H1 (cell line): ENCODE results near the gene HS6ST1. TPM values are rescaled to one million over a fixed set of nuclear protein-coding genes. Genes with fewer than 3 reads are reported as not detected.
A peak's percentile ranks its signal among the peaks of the same experiment; 100 is the strongest.

ENCODE experiments used
- EP300 ChIP-seq, 2 experiments: IDR thresholded peaks; 1 replicate in 1 of 2; 2 replicates in 1 of 2; pipeline ENCODE4 v1.6.1; 2011 to 2012; ENCODE audit warnings: low read depth in 2 of 2, low read length in 2 of 2, mild to moderate bottlenecking in 2 of 2, borderline replicate concordance in 1 of 2, inconsistent platforms in 1 of 2, moderate library complexity in 1 of 2
- POLR2AphosphoS5 ChIP-seq: IDR thresholded peaks from 2 replicates; pipeline ENCODE4 v1.6.1; 2011; ENCODE audit warnings: low read depth, low read length
- SAP30 ChIP-seq: fragments of 300-600 bp; sonication (generic); IDR thresholded peaks from 2 replicates; pipeline ENCODE4 v1.7.1; 2012; ENCODE audit warnings: low read length, moderate library complexity, mild to moderate bottlenecking, inconsistent platforms; ENCODE audit not compliant: insufficient read depth, insufficient replicate concordance
- polyA plus RNA-seq, 7 experiments: library from polyadenylated mRNA; depleted of rRNA in 3 of 7; stranded (reverse) in 5 of 7; unstranded in 2 of 7; fragments of >200 nt in 5 of 7; fragments of 200-250 nt in 2 of 7; gene quantifications; 1 replicate in 5 of 7; 2 replicates in 1 of 7; 4 replicates in 1 of 7; pipeline versions ENCODE4 v1.2.1 to v1.2.3, GENCODE V29; 2011 to 2013; ENCODE audit warnings: missing spikeins in 2 of 7, mixed read lengths in 2 of 7
- total RNA-seq: library from RNA; stranded (reverse); fragmentation: NEBNext Ultra II Directional; extraction: Animal tissue kit (Norgen Biotek cat#: 25700); gene quantifications from 2 replicates; pipeline ENCODE4 v1.2.1, GENCODE V29; 2021

Gene HS6ST1
- total and polyA plus RNA-seq, 2 of the 8 experiments (the other 6 are each of a cell fraction or from before 2014, with no cell fraction given) = 37.4 to 74.6 TPM

GRCh38 chr2:128317181-128317898 lies 1.3 kb downstream of the HS6ST1 start (continued):
- TF ChIP-seq EP300 (IDR thresholded peaks at IDR 0.05; ENCODE audit: borderline replicate concordance in 1 of 2, low read depth in 2 of 2, low read length in 2 of 2) (no peak), POLR2AphosphoS5 (no peak), SAP30 (peak; percentile 38)
